Endothelial cell of umbilical vein (primary cell): ENCODE results near the gene CHRNE. TPM values are rescaled to one million over a fixed set of nuclear protein-coding genes. Genes with fewer than 3 reads are reported as not detected.

Experiments
- BruUV-seq: library from RNA; stranded (reverse); fragments of 400-500 nt; replicated peaks from 2 replicates; lab custom pipeline; 2021; lab: Mats Ljungman, UMichigan
- CTCF ChIA-PET: fragments of 300-600, 350-600 bp; sonication (Branson Sonifier 250); formaldehyde crosslinking; loops from one replicate; lab custom pipeline; 2021; ENCODE audit warnings: antibody characterized with exemption, inconsistent platforms; lab: Charles Lee
- POLR2A ChIA-PET: fragments of 300-600, 350-600 bp; sonication (Branson Sonifier 250); formaldehyde crosslinking; loops from one replicate; lab custom pipeline; 2021; ENCODE audit warnings: antibody characterized with exemption, inconsistent platforms; lab: Charles Lee
- DNase-seq: peaks from one replicate; pipeline ENCODE4 v3.0.0-alpha.2; 2011; ENCODE audit warnings: low read depth, low spot score
- FAIRE-seq: peaks from 2 replicates; lab custom pipeline; 2011; peaks lifted over from hg19 to GRCh38; lab: Jason Lieb, UNC
- H2AFZ ChIP-seq: 2 replicates; pipeline ENCODE4 v1.6.0; 2012; ENCODE audit warnings: low read depth, low read length, control low read depth, inconsistent platforms
- H3K27ac ChIP-seq: 2 replicates; pipeline ENCODE4 v1.5.1; 2011; ENCODE audit warnings: low read depth, mild to moderate bottlenecking, control low read depth, low read length, moderate library complexity; ENCODE audit not compliant: insufficient read depth
- H3K27me3 ChIP-seq, 2 experiments: 2 replicates each; pipeline versions ENCODE4 v1.6.0 to v1.6.1; 2011; ENCODE audit warnings: low read length in 2 of 2, mixed read lengths in 1 of 2; ENCODE audit not compliant: control insufficient read depth in 2 of 2, insufficient read depth in 2 of 2
- H3K36me3 ChIP-seq, 2 experiments: 2 replicates in 1 of 2; 3 replicates in 1 of 2; pipeline ENCODE4 v1.5.1; 2011; ENCODE audit warnings: low read length in 2 of 2, mild to moderate bottlenecking in 1 of 2, moderate library complexity in 1 of 2; ENCODE audit not compliant: control insufficient read depth in 2 of 2, insufficient read depth in 2 of 2; ENCODE audit errors: extremely low read depth in 1 of 2
- H3K4me1 ChIP-seq: 3 replicates; pipeline ENCODE4 v1.5.1; 2011; ENCODE audit warnings: mild to moderate bottlenecking, low read length; ENCODE audit not compliant: control insufficient read depth, insufficient read depth; ENCODE audit errors: extremely low read depth
- H3K4me2 ChIP-seq: 2 replicates; pipeline ENCODE4 v1.6.1; 2011; ENCODE audit warnings: low read length, control low read depth, mixed read lengths; ENCODE audit not compliant: insufficient read depth
- H3K4me3 ChIP-seq, 3 experiments: fragments of 200-600 bp in 1 of 3; sonication (generic), shearing (Covaris generic) in 1 of 3; replicated peaks in 1 of 3; 2 replicates each; pipeline ENCODE4 v1.5.1; 2011 to 2016; ENCODE audit warnings: control low read depth in 3 of 3, low read length in 3 of 3, mild to moderate bottlenecking in 2 of 3, inconsistent platforms in 1 of 3, low read depth in 1 of 3, moderate library complexity in 1 of 3; ENCODE audit not compliant: insufficient read depth in 1 of 3
- H3K79me2 ChIP-seq: 2 replicates; pipeline ENCODE4 v1.6.0; 2012; ENCODE audit warnings: low read length, inconsistent platforms; ENCODE audit not compliant: control insufficient read depth, insufficient read depth
- H3K9ac ChIP-seq: replicated peaks from 2 replicates; pipeline ENCODE3; 2011; ENCODE audit warnings: low read length, control low read depth; ENCODE audit not compliant: insufficient read depth; ENCODE audit errors: extremely low read depth
- H3K9me1 ChIP-seq: replicated peaks from 3 replicates; pipeline ENCODE4 v1.6.0; 2011; ENCODE audit warnings: mild to moderate bottlenecking, low read length; ENCODE audit not compliant: control insufficient read depth, insufficient read depth; ENCODE audit errors: extremely low read depth
- H3K9me3 ChIP-seq: replicated peaks from 2 replicates; pipeline ENCODE4 v1.5.1; 2012; ENCODE audit warnings: low read length, inconsistent platforms; ENCODE audit not compliant: control insufficient read depth, insufficient read depth
- H4K20me1 ChIP-seq: replicated peaks from 2 replicates; pipeline ENCODE3; 2011; ENCODE audit warnings: mild to moderate bottlenecking, low read length; ENCODE audit not compliant: control insufficient read depth, insufficient read depth; ENCODE audit errors: extremely low read depth
- CTCF ChIP-seq, 2 donors: IDR thresholded peaks; 1 replicate in 1 of 2; 2 replicates in 1 of 2; pipeline ENCODE4 v1.5.1; 2011; ENCODE audit warnings: low read length in 2 of 2, mild to moderate bottlenecking in 2 of 2, moderate library complexity in 2 of 2, control low read depth in 1 of 2, inconsistent platforms in 1 of 2, low read depth in 1 of 2; ENCODE audit not compliant: insufficient read depth in 1 of 2; ENCODE audit errors: extremely low read depth in 1 of 2
- EZH2 ChIP-seq: IDR thresholded peaks from 2 replicates; pipeline ENCODE4 v1.6.1; 2012; ENCODE audit warnings: borderline replicate concordance, low read depth, mild to moderate bottlenecking, moderate library complexity, low read length, inconsistent platforms; ENCODE audit not compliant: severe bottlenecking
- FOS ChIP-seq: IDR thresholded peaks from 2 replicates; pipeline ENCODE4 v1.6.1; 2011; ENCODE audit warnings: mild to moderate bottlenecking, low read length, moderate library complexity, borderline replicate concordance; ENCODE audit not compliant: insufficient read depth
- GATA2 ChIP-seq: IDR thresholded peaks from 2 replicates; pipeline ENCODE4 v1.7.0; 2011; ENCODE audit warnings: low read depth, mild to moderate bottlenecking, moderate library complexity, mixed read lengths, low read length; ENCODE audit not compliant: insufficient read length, insufficient read depth
- JUN ChIP-seq: IDR thresholded peaks from 2 replicates; pipeline ENCODE4 v1.6.1; 2011; ENCODE audit warnings: borderline replicate concordance, low read depth; ENCODE audit not compliant: insufficient read length, insufficient read depth
- MAX ChIP-seq: IDR thresholded peaks from 2 replicates; pipeline ENCODE4 v1.6.1; 2011; ENCODE audit not compliant: insufficient read depth, insufficient read length
- MYC ChIP-seq: IDR thresholded peaks from one replicate; pipeline ENCODE4 v1.6.1; 2011; ENCODE audit warnings: mild to moderate bottlenecking, low read depth, low read length
- POLR2A ChIP-seq: IDR thresholded peaks from 2 replicates; pipeline ENCODE4 v1.6.1; 2012; ENCODE audit warnings: low read depth, mild to moderate bottlenecking, control low read depth, low read length
- POLR2AphosphoS5 ChIP-seq: IDR thresholded peaks from 2 replicates; pipeline ENCODE4 v1.6.1; 2012; ENCODE audit warnings: low read depth, mild to moderate bottlenecking, control low read depth, low read length, moderate library complexity; ENCODE audit not compliant: insufficient read depth
- dilution Hi-C: fragments of 300-500 bp; cut with MboI; formaldehyde crosslinking; loops from one replicate; pipeline ENCODE4 v1.15.0; 2019; ENCODE audit warnings: low sequenced_read_pairs; ENCODE audit not compliant: extremely low pct_ligation_motif_present
- intact Hi-C: fragments of 100-400 bp; cut with micrococcal nuclease; formaldehyde crosslinking; loops from one replicate; pipeline ENCODE4 v1.10.0; 2022
- polyA plus RNA-seq, 4 experiments: library from polyadenylated mRNA; depleted of rRNA in 3 of 4; stranded (reverse) in 3 of 4; unstranded in 1 of 4; fragments of >200 nt; gene quantifications; 2 replicates each; pipeline versions ENCODE4 v1.2.1 to v1.2.3, GENCODE V29; 2011 to 2012; ENCODE audit warnings: missing spikeins in 1 of 4
- total RNA-seq: library from RNA; stranded (reverse); gene quantifications from 2 replicates; pipeline ENCODE4 v1.2.3, GENCODE V29; 2021

The CHRNE gene
- total and polyA plus RNA-seq, 2 donors (not counting 3 experiments of a cell fraction or from before 2014, with no cell fraction given) = 0.84 to 1.1 TPM

GRCh38 chr17:4933646-4934045, 30.7 kb upstream of the CHRNE start:
- DNase-seq (no peak), FAIRE-seq (no peak)
- BruUV-seq = no TSS peak
- intact Hi-C loops = no loop called here
- no peaks in the 10 kb centered on the region for H3K9me3 ChIP-seq
- peaks cover 2 to 19% of the 10 kb centered on the region in 2 experiments for H3K36me3 ChIP-seq
- POLR2A ChIA-PET = no interaction called here
- H4K20me1 ChIP-seq = no peaks in the 10 kb centered on the region
- H3K4me3 ChIP-seq = no peak overlapping the region
- peaks cover 9% of the 10 kb centered on the region for H3K4me1 ChIP-seq
- H3K27ac ChIP-seq = no peak overlapping the region
- no peaks in the 10 kb centered on the region for H3K9me1 ChIP-seq
- no peak overlapping the region for H2AFZ ChIP-seq
- no peaks in the 10 kb centered on the region for H3K27me3 ChIP-seq
- dilution Hi-C loops = no loop called here
- H3K4me2 ChIP-seq = no peak overlapping the region
- CTCF ChIA-PET = interaction anchor here (1.5 kb wide), 2 partner anchors 24 to 30 kb away, joined by 4 to 8 read pairs; partner anchors contain the start of gene CHRNE
- TF ChIP-seq MYC (no peak), POLR2AphosphoS5 (no peak), CTCF (IDR thresholded peaks at IDR 0.05; ENCODE audit: extremely low read depth in 1 of 2, insufficient read depth in 1 of 2, low read depth in 1 of 2, low read length in 2 of 2) (no peak), POLR2A (no peak), EZH2 (no peak), JUN (no peak)
- H3K79me2 ChIP-seq = peaks cover 7% of the 10 kb centered on the region
- no peak overlapping the region for H3K9ac ChIP-seq

- no peaks in the 10 kb centered on the region for H3K27me3 ChIP-seq
- no peak for DNase-seq
- H3K9me1 ChIP-seq = no peaks in the 10 kb centered on the region
- no TSS peak for BruUV-seq
- no peak overlapping the region for H3K4me2 ChIP-seq
- no peak overlapping the region for H2AFZ ChIP-seq
- FAIRE-seq = no peak
- ChIA-PET CTCF (interaction anchor here (1.2 kb wide), 1 partner anchor 23 kb away, joined by 3 read pairs; no protein-coding TSS in a partner anchor), POLR2A (no interaction called here)
- no peak for TF ChIP-seq MAX
- TF ChIP-seq MYC = no peak
- TF ChIP-seq POLR2A = no peak
- no peak for TF ChIP-seq CTCF (IDR thresholded peaks at IDR 0.05; ENCODE audit: extremely low read depth in 1 of 2, insufficient read depth in 1 of 2, low read depth in 1 of 2, low read length in 2 of 2)
- no peak for TF ChIP-seq EZH2
- no peak for TF ChIP-seq POLR2AphosphoS5
- no peak for TF ChIP-seq FOS
- TF ChIP-seq JUN = no peak
- no peak for TF ChIP-seq GATA2
- intact Hi-C loops = no loop called here
- no peaks in the 10 kb centered on the region for H3K9me3 ChIP-seq
- dilution Hi-C loops = no loop called here
- H3K4me3 ChIP-seq = no peak overlapping the region
- H4K20me1 ChIP-seq = no peaks in the 10 kb centered on the region
- H3K4me1 ChIP-seq = peaks cover 7% of the 10 kb centered on the region
- H3K36me3 ChIP-seq = peaks cover 0 to 13% of the 10 kb centered on the region in 2 experiments
- no peak overlapping the region for H3K27ac ChIP-seq
- no peaks in the 10 kb centered on the region for H3K79me2 ChIP-seq
- H3K9ac ChIP-seq = no peak overlapping the region
Observed at GRCh38 chr17:4932756-4933155, 29.9 kb upstream of the CHRNE start.
